ENCODE data around the gene WWOX. TPM values are rescaled to one million over a fixed set of nuclear protein-coding genes. Genes with fewer than 3 reads are reported as not detected.

The WWOX gene
- total RNA-seq, 1 experiment from 2014 or later, result 15.6 TPM

- Histone ChIP-seq H2BK20ac (ENCODE audit: low read depth, low read length, poor library complexity, severe bottlenecking) (no peak overlapping the region), H4K5ac (ENCODE audit: insufficient read length, low read depth, low read length) (no peak overlapping the region), H3K79me1 (ENCODE audit: insufficient read depth, low read depth, low read length, poor library complexity, severe bottlenecking) (no peaks in the 10 kb centered on the region), H3K4me2 (ENCODE audit: insufficient read depth, insufficient read length, low read length) (no peak overlapping the region), H2BK5ac (ENCODE audit: insufficient read length, low read length) (no peak overlapping the region), H3K4me1 (ENCODE audit: insufficient read depth, low read length) (peaks cover 2% of the 10 kb centered on the region; the same call in 1 of the 2 replicates), H3K56ac (ENCODE audit: insufficient read length, low read depth, low read length) (no peak overlapping the region), H2AK5ac (ENCODE audit: insufficient read length, low read length) (no peak overlapping the region), H3K23ac (ENCODE audit: insufficient read length, low read depth, low read length) (no peak overlapping the region), H3K27ac (ENCODE audit: insufficient read length, low read depth, low read length) (no peak overlapping the region), H2BK12ac (ENCODE audit: insufficient read length, low read depth, low read length) (no peak overlapping the region), H2AFZ (ENCODE audit: low read length) (no peak overlapping the region), H3K27me3 (ENCODE audit: insufficient read depth, low read length) (no peaks in the 10 kb centered on the region), H3T11ph (ENCODE audit: low read length) (no peak overlapping the region), H3K79me2 (ENCODE audit: insufficient read depth, low read length) (no peaks in the 10 kb centered on the region), H4K20me1 (ENCODE audit: control insufficient read depth, insufficient read depth, insufficient read length) (no peaks in the 10 kb centered on the region), H3K18ac (ENCODE audit: insufficient read length, low read depth, low read length) (no peak overlapping the region), H3K14ac (ENCODE audit: insufficient read depth, low read length) (no peak overlapping the region), H4K8ac (replicated peaks; ENCODE audit: insufficient read length, low read depth, low read length) (no peak overlapping the region), H2BK15ac (ENCODE audit: low read depth, low read length) (no peak overlapping the region), H3K9me3 (ENCODE audit: control insufficient read depth, low read depth, low read length) (no peaks in the 10 kb centered on the region), H3K23me2 (ENCODE audit: insufficient read length, low read depth, low read length, poor library complexity, severe bottlenecking) (no peaks in the 10 kb centered on the region), H4K91ac (ENCODE audit: insufficient read length, low read depth, low read length) (no peak overlapping the region), H3K9ac (ENCODE audit: extremely low read depth, insufficient read length, low read length) (no peak overlapping the region), H2BK120ac (ENCODE audit: low read depth, low read length, poor library complexity, severe bottlenecking) (no peak overlapping the region), H3K4ac (ENCODE audit: low read depth, low read length) (no peak overlapping the region)
- TF ChIP-seq CTCF (conservative IDR thresholded peaks at IDR 0.05), result no peak
- no peaks in the 10 kb centered on the region for H3K36me3 Mint-ChIP-seq (ENCODE audit: insufficient read depth in 1 of 3, low read depth in 3 of 3)
- peaks cover 2% of the 10 kb centered on the region for H3K27me3 Mint-ChIP-seq (ENCODE audit: low read depth)
- H3K27ac Mint-ChIP-seq, result no peak overlapping the region
- H3K4me3 Mint-ChIP-seq, result no peak overlapping the region
- DNase-seq, result no peak
- peaks cover 32 to 41% of the 10 kb centered on the region in 2 experiments for H3K4me1 Mint-ChIP-seq
- WGBS (ENCODE audit: extremely low coverage, insufficient read length, low lambda C conversion rate), result no CpG with 5 or more reads among the region's 1 CpG
- H3K9me3 Mint-ChIP-seq, result no peaks in the 10 kb centered on the region; a peak in 1 of 5 replicates
Observed at GRCh38 chr16:79156761-79157160, 1057.3 kb downstream of the WWOX start.
